IMR-90 (cell line): ENCODE results near the gene CDK5RAP2. TPM values are rescaled to one million over a fixed set of nuclear protein-coding genes. Genes with fewer than 3 reads are reported as not detected.

Experiments used
- ATAC-seq: fragments of 200-7000 bp; cut with Tn5 transposase; 2 replicates; pipeline ENCODE4 v1.9.1; 2020; ENCODE audit warnings: low read depth, mild to moderate bottlenecking, moderate library complexity
- BruUV-seq: library from RNA; stranded (reverse); fragments of 400-500 nt; replicated peaks from 2 replicates; lab custom pipeline; 2021; lab: Mats Ljungman, UMichigan
- CTCF ChIA-PET: fragments of 300-600 bp; formaldehyde crosslinking; extraction: SDS; loops from one replicate; lab custom pipeline; 2021; ENCODE audit warnings: antibody characterized with exemption; lab: Yijun Ruan, JAX
- POLR2A ChIA-PET: fragments of 300-600 bp; sonication (Branson Sonifier 250); formaldehyde crosslinking; loops from one replicate; lab custom pipeline; 2022; ENCODE audit warnings: antibody characterized with exemption; ENCODE audit not compliant: unreplicated experiment; lab: Charles Lee
- DNase-seq: peaks from one replicate; pipeline ENCODE4 v3.0.0; 2013
- H2AFZ ChIP-seq: replicated peaks from 2 replicates; pipeline ENCODE3; 2013; ENCODE audit warnings: low read length, mild to moderate bottlenecking; ENCODE audit not compliant: poor library complexity
- H2AK5ac ChIP-seq: 2 replicates; pipeline ENCODE4 v1.6.1; 2013; ENCODE audit warnings: low read depth, low read length, inconsistent platforms
- H2AK9ac ChIP-seq: replicated peaks from 2 replicates; pipeline ENCODE3; 2013; ENCODE audit warnings: mild to moderate bottlenecking, low read depth, low read length, moderate library complexity; ENCODE audit not compliant: poor library complexity
- H2BK120ac ChIP-seq: 2 replicates; pipeline ENCODE4 v1.6.1; 2013; ENCODE audit warnings: low read depth, low read length, inconsistent platforms
- H2BK15ac ChIP-seq: 3 replicates; pipeline ENCODE4 v1.6.1; 2013; ENCODE audit warnings: low read depth, low read length, inconsistent platforms
- H2BK20ac ChIP-seq: 2 replicates; pipeline ENCODE4 v1.6.1; 2013; ENCODE audit warnings: low read depth, mild to moderate bottlenecking, inconsistent platforms, low read length, moderate library complexity
- H2BK5ac ChIP-seq: 2 replicates; pipeline ENCODE4 v1.6.1; 2013; ENCODE audit warnings: mild to moderate bottlenecking, low read depth, low read length, inconsistent platforms; ENCODE audit not compliant: poor library complexity, severe bottlenecking
- H3K14ac ChIP-seq: replicated peaks from 2 replicates; pipeline ENCODE4 v1.6.1; 2013; ENCODE audit warnings: low read depth, low read length, inconsistent platforms
- H3K18ac ChIP-seq: 2 replicates; pipeline ENCODE4 v1.6.1; 2013; ENCODE audit warnings: low read depth, low read length, control low read depth
- H3K23ac ChIP-seq: 2 replicates; pipeline ENCODE4 v1.6.1; 2013; ENCODE audit warnings: low read depth, low read length, inconsistent platforms
- H3K27ac ChIP-seq: 2 replicates; pipeline ENCODE4 v1.5.1; 2013; ENCODE audit warnings: mild to moderate bottlenecking, control low read depth, low read length; ENCODE audit not compliant: insufficient read depth
- H3K27me3 ChIP-seq: 2 replicates; pipeline ENCODE4 v1.6.1; 2013; ENCODE audit warnings: low read length; ENCODE audit not compliant: control insufficient read depth, insufficient read depth
- H3K36me3 ChIP-seq: 2 replicates; pipeline ENCODE4 v1.6.1; 2013; ENCODE audit warnings: low read length, mixed read lengths; ENCODE audit not compliant: control insufficient read depth, insufficient read depth
- H3K4ac ChIP-seq: 2 replicates; pipeline ENCODE4 v1.6.1; 2013; ENCODE audit warnings: low read depth, low read length, inconsistent platforms
- H3K4me1 ChIP-seq: 2 replicates; pipeline ENCODE4 v1.6.1; 2013; ENCODE audit warnings: low read length, mixed read lengths; ENCODE audit not compliant: control insufficient read depth, insufficient read depth
- H3K4me2 ChIP-seq: 2 replicates; pipeline ENCODE4 v1.6.1; 2013; ENCODE audit warnings: low read depth, mild to moderate bottlenecking, control low read depth, low read length, moderate library complexity
- H3K4me3 ChIP-seq: 2 replicates; pipeline ENCODE4 v1.5.1; 2013; ENCODE audit warnings: low read depth, mild to moderate bottlenecking, control low read depth, low read length, moderate library complexity; ENCODE audit not compliant: insufficient read depth
- H3K56ac ChIP-seq: 2 replicates; pipeline ENCODE4 v1.6.1; 2013; ENCODE audit warnings: low read length, inconsistent platforms; ENCODE audit not compliant: insufficient read depth; ENCODE audit errors: extremely low read depth
- H3K79me1 ChIP-seq, 2 experiments: 2 replicates each; pipeline ENCODE4 v1.6.1; 2013; ENCODE audit warnings: low read length in 2 of 2, inconsistent platforms in 1 of 2, low read depth in 1 of 2
- H3K9ac ChIP-seq: 2 replicates; pipeline ENCODE4 v1.6.1; 2013; ENCODE audit warnings: low read depth, low read length, control low read depth
- H3K9me1 ChIP-seq: 2 replicates; pipeline ENCODE4 v1.6.1; 2013; ENCODE audit warnings: low read length, inconsistent platforms; ENCODE audit not compliant: insufficient read depth
- H3K9me3 ChIP-seq: 2 replicates; pipeline ENCODE4 v1.6.1; 2013; ENCODE audit warnings: low read length; ENCODE audit not compliant: control insufficient read depth, insufficient read depth
- H4K20me1 ChIP-seq: 2 replicates; pipeline ENCODE4 v1.6.1; 2013; ENCODE audit warnings: low read length, inconsistent platforms; ENCODE audit not compliant: insufficient read depth
- H4K5ac ChIP-seq: 2 replicates; pipeline ENCODE4 v1.6.1; 2013; ENCODE audit warnings: mild to moderate bottlenecking, low read depth, low read length, control low read depth
- H4K8ac ChIP-seq, 2 experiments: 2 replicates each; pipeline ENCODE4 v1.6.1; 2013; ENCODE audit warnings: low read depth in 2 of 2, low read length in 2 of 2, control low read depth in 1 of 2, inconsistent platforms in 1 of 2
- H4K91ac ChIP-seq: 2 replicates; pipeline ENCODE4 v1.6.1; 2013; ENCODE audit warnings: low read depth, low read length, inconsistent platforms; ENCODE audit not compliant: insufficient read depth
- BHLHE40 ChIP-seq: fragments of 150-350 bp; IDR thresholded peaks from 2 replicates; pipeline ENCODE4 v1.6.1; 2016; ENCODE audit warnings: mild to moderate bottlenecking, low read depth, low read length
- CEBPB ChIP-seq: IDR thresholded peaks from 2 replicates; pipeline ENCODE4 v1.6.1; 2012; ENCODE audit warnings: low read depth, low read length, improper control_type of control experiment
- CHD1 ChIP-seq: IDR thresholded peaks from 2 replicates; pipeline ENCODE4 v1.6.1; 2012; ENCODE audit warnings: low read depth, low read length, improper control_type of control experiment
- FOS ChIP-seq: fragments of 150-350 bp; IDR thresholded peaks from 2 replicates; pipeline ENCODE4 v1.6.1; 2016; ENCODE audit warnings: low read depth, low read length
- MAFK ChIP-seq: IDR thresholded peaks from 2 replicates; pipeline ENCODE4 v1.6.1; 2012; ENCODE audit warnings: low read depth, low read length, improper control_type of control experiment
- MAZ ChIP-seq: IDR thresholded peaks from 2 replicates; pipeline ENCODE4 v1.6.1; 2012; ENCODE audit warnings: low read depth, mild to moderate bottlenecking, low read length, improper control_type of control experiment, moderate library complexity, borderline replicate concordance
- MXI1 ChIP-seq: IDR thresholded peaks from 2 replicates; pipeline ENCODE4 v1.6.1; 2012; ENCODE audit warnings: low read depth, mild to moderate bottlenecking, low read length, moderate library complexity, borderline replicate concordance
- POLR2A ChIP-seq: IDR thresholded peaks from 2 replicates; pipeline ENCODE4 v1.6.1; 2012; ENCODE audit warnings: mild to moderate bottlenecking, low read depth, low read length
- RCOR1 ChIP-seq: IDR thresholded peaks from 2 replicates; pipeline ENCODE4 v1.6.1; 2012; ENCODE audit warnings: mild to moderate bottlenecking, low read length, improper control_type of control experiment; ENCODE audit not compliant: insufficient replicate concordance
- RFX5 ChIP-seq: IDR thresholded peaks from 2 replicates; pipeline ENCODE4 v1.8.0; 2012; ENCODE audit warnings: low read depth, mild to moderate bottlenecking, low read length, moderate library complexity
- SMC3 ChIP-seq: fragments of 150-350 bp; IDR thresholded peaks from 2 replicates; pipeline ENCODE4 v1.6.1; 2016; ENCODE audit warnings: low read depth, mild to moderate bottlenecking, antibody characterized with exemption, low read length, moderate library complexity
- WGBS, 2 experiments: methylation state at CpG; one replicate each; pipeline versions ENCODE4 v1.1.5 to v1.1.7; 2013; ENCODE audit warnings: missing lambda C conversion rate in 2 of 2; ENCODE audit not compliant: insufficient read length in 1 of 2; ENCODE audit errors: extremely low coverage in 2 of 2; 5-methylcytosine and 5-hydroxymethylcytosine counted together
- dilution Hi-C: fragments of 300-500 bp; cut with HindIII; formaldehyde crosslinking; loops from one replicate; pipeline ENCODE4 v1.14.3; 2018; ENCODE audit warnings: low sequenced_read_pairs; ENCODE audit not compliant: unreplicated experiment
- in situ Hi-C: fragments of 300-500 bp; cut with MboI; formaldehyde crosslinking; loops from 3 replicates; pipeline ENCODE4 v1.14.3; 2019; ENCODE audit warnings: low sequenced_read_pairs, inconsistent platforms, mixed read lengths
- intact Hi-C: fragments of 100-400 bp; cut with micrococcal nuclease; formaldehyde crosslinking; loops from 2 replicates; pipeline ENCODE4 v1.10.0; 2022
- polyA plus RNA-seq, 3 experiments: library from polyadenylated mRNA; depleted of rRNA; stranded (reverse); fragments of >200 nt; gene quantifications; 2 replicates each; pipeline ENCODE4 v1.2.3, GENCODE V29; 2012; ENCODE audit warnings: low replicate concordance in 1 of 3
- total RNA-seq: library from RNA; depleted of rRNA; stranded (reverse); fragments of >200 nt; gene quantifications from 2 replicates; pipeline ENCODE4 v1.2.3, GENCODE V29; 2012
- TF ChIP-seq, protein P1 (sequence below): fragments of 150-350 bp; IDR thresholded peaks from 2 replicates; pipeline ENCODE4 v1.6.1; 2016; ENCODE audit warnings: low read depth, mild to moderate bottlenecking, low read length, moderate library complexity, borderline replicate concordance
- TF ChIP-seq, protein P2 (sequence below): conservative IDR thresholded peaks from 2 replicates; pipeline ENCODE4 v1.5.1; 2012; ENCODE audit warnings: mild to moderate bottlenecking, low read depth, low read length, improper control_type of control experiment
- TF ChIP-seq, protein P3 (sequence below): fragments of 150-350 bp; IDR thresholded peaks from 2 replicates; pipeline ENCODE4 v1.6.1; 2017; ENCODE audit warnings: mild to moderate bottlenecking, antibody characterized with exemption, low read length, low read depth

Gene CDK5RAP2
- total and polyA plus RNA-seq, 2 of the 4 experiments (the other 2 are of a cell fraction): 29.5 to 31.7 TPM

DNA sequence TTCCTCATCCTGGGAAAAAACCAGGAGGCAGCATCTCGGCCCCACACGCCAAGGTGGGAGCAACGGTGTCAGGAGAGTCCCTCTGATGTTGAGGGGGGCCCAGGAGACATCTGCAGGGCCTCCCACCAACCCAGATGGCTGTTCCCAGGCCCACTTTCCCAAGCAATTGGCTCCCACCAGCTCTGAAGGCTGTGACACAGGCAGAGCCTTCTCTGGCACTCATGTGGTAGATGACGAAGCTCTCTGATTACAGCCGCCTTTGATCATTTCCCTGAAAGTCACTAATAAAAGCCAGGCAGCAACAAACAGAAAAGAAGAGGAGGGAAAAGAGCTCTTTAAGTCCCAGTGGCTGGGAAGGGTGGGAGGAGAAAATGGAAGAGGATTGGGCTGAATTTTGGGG lies 226.5 kb downstream of the CDK5RAP2 start:
- Histone ChIP-seq H3K56ac (no peak overlapping the region), H2AK9ac (peak overlapping the region; percentile 51), H3K9ac (no peak overlapping the region), H3K4me3 (no peak overlapping the region), H2BK120ac (no peak overlapping the region), H3K79me1 (no peaks in the 10 kb centered on the region), H3K14ac (no peak overlapping the region), H3K9me1 (no peaks in the 10 kb centered on the region), H3K27ac (no peak overlapping the region), H2AK5ac (no peak overlapping the region), H3K4ac (no peak overlapping the region), H2BK5ac (no peak overlapping the region), H2BK15ac (no peak overlapping the region), H4K20me1 (no peaks in the 10 kb centered on the region), H3K18ac (no peak overlapping the region), H4K91ac (no peak overlapping the region), H3K9me3 (no peaks in the 10 kb centered on the region), H4K5ac (no peak overlapping the region; the same call in 1 of the 2 replicates), H3K4me2 (no peak overlapping the region), H4K8ac (no peak overlapping the region), H3K4me1 (peaks cover 6% of the 10 kb centered on the region), H3K36me3 (no peaks in the 10 kb centered on the region), H3K27me3 (no peaks in the 10 kb centered on the region), H3K23ac (no peak overlapping the region), H2AFZ (peak overlapping the region; percentile 77), H2BK20ac (no peak overlapping the region)
- TF ChIP-seq, protein P1, sequence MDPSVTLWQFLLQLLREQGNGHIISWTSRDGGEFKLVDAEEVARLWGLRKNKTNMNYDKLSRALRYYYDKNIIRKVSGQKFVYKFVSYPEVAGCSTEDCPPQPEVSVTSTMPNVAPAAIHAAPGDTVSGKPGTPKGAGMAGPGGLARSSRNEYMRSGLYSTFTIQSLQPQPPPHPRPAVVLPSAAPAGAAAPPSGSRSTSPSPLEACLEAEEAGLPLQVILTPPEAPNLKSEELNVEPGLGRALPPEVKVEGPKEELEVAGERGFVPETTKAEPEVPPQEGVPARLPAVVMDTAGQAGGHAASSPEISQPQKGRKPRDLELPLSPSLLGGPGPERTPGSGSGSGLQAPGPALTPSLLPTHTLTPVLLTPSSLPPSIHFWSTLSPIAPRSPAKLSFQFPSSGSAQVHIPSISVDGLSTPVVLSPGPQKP: no peak
- no peak for TF ChIP-seq RCOR1
- TF ChIP-seq RFX5: no peak
- TF ChIP-seq MAFK: no peak
- no peak for TF ChIP-seq SMC3
- TF ChIP-seq, protein P2, sequence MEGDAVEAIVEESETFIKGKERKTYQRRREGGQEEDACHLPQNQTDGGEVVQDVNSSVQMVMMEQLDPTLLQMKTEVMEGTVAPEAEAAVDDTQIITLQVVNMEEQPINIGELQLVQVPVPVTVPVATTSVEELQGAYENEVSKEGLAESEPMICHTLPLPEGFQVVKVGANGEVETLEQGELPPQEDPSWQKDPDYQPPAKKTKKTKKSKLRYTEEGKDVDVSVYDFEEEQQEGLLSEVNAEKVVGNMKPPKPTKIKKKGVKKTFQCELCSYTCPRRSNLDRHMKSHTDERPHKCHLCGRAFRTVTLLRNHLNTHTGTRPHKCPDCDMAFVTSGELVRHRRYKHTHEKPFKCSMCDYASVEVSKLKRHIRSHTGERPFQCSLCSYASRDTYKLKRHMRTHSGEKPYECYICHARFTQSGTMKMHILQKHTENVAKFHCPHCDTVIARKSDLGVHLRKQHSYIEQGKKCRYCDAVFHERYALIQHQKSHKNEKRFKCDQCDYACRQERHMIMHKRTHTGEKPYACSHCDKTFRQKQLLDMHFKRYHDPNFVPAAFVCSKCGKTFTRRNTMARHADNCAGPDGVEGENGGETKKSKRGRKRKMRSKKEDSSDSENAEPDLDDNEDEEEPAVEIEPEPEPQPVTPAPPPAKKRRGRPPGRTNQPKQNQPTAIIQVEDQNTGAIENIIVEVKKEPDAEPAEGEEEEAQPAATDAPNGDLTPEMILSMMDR: no peak
- TF ChIP-seq MAZ: no peak
- TF ChIP-seq CHD1: no peak
- TF ChIP-seq CEBPB: no peak
- TF ChIP-seq, protein P3, sequence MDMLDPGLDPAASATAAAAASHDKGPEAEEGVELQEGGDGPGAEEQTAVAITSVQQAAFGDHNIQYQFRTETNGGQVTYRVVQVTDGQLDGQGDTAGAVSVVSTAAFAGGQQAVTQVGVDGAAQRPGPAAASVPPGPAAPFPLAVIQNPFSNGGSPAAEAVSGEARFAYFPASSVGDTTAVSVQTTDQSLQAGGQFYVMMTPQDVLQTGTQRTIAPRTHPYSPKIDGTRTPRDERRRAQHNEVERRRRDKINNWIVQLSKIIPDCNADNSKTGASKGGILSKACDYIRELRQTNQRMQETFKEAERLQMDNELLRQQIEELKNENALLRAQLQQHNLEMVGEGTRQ: no peak
- TF ChIP-seq POLR2A: no peak
- no peak for TF ChIP-seq MXI1
- TF ChIP-seq FOS: no peak
- no peak for TF ChIP-seq BHLHE40
- BruUV-seq: no TSS peak
- ATAC-seq (peak; percentile 35), DNase-seq (peak; percentile 69)
- CTCF ChIA-PET: interaction anchor here (1.1 kb wide), 1 partner anchor 124 kb away, joined by 7 read pairs; no protein-coding TSS in a partner anchor
- WGBS, 2 experiments: 60% methylated on average over 1 of the region's 5 CpGs; no CpG with 5 or more reads in 1 of the 2 experiments
- in situ Hi-C loops (loop anchor here (10.0 kb wide), 1 partner anchor 389 kb away; no protein-coding TSS in a partner anchor), dilution Hi-C loops (no loop called here), intact Hi-C loops (no loop called here)
- POLR2A ChIA-PET: no interaction called here
